LHCN-M2 (cell line): ENCODE results near the gene MLN. TPM values are rescaled to one million over a fixed set of nuclear protein-coding genes. Genes with fewer than 3 reads are reported as not detected.

ENCODE experiments used
- DNase-seq: peaks from one replicate; pipeline ENCODE4 v3.0.0-alpha.2; 2012; ENCODE audit warnings: low read depth
- total RNA-seq: library from RNA; depleted of rRNA; stranded (reverse); fragments of >200 nt; gene quantifications from 2 replicates; pipeline ENCODE4 v1.2.3, GENCODE V29; 2014

The MLN gene
- total RNA-seq, 1 experiment from 2014 or later = not detected

DNA sequence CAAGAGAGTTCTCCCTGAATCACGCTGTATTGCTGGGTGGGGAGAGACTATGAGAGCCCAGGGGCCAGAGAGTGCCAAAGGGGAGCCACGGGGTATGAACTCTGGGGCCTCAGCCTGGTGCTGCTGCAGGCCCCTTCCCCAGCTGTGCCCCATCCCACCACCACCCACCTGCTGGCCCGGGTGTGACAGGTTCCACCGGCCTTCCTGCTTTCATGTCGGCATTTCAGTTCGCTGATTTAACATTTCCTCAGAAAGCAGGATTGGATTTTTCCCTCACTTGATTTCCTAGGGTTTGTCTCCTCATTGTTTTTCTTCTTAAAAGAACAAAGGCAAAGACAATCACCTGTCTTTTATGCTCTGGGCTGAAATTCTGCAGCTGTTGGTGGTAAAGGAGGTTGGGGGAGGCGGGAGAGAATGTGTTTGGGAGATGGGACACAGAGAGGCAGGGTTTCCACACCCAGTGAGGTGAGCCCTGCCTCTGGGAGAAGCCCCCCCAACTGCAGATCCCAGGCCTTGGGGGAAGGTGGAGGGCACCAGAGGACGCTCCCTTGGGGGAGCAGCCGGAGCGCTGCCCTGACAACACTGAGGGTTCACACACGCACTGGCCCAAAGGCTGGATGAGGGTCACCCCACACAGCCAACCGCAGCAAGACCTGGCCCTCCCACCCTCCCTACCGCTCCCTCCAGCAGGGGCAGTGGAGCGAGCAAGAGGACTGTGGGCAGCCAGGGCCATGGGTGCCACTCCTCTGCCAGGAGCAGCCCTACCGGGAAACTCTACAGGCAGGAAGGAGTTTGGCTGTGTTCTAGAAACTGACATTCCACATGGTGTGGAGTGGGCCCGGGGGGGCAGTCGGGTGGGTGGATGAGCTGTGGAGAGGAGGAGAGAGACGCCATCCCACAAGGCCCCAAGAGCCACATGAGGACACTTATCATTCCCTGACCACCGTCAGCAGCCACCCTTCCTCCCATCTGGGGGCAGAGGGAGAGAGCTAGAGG, 10.5 kb upstream of the MLN start:
- DNase-seq = no peak

DNA sequence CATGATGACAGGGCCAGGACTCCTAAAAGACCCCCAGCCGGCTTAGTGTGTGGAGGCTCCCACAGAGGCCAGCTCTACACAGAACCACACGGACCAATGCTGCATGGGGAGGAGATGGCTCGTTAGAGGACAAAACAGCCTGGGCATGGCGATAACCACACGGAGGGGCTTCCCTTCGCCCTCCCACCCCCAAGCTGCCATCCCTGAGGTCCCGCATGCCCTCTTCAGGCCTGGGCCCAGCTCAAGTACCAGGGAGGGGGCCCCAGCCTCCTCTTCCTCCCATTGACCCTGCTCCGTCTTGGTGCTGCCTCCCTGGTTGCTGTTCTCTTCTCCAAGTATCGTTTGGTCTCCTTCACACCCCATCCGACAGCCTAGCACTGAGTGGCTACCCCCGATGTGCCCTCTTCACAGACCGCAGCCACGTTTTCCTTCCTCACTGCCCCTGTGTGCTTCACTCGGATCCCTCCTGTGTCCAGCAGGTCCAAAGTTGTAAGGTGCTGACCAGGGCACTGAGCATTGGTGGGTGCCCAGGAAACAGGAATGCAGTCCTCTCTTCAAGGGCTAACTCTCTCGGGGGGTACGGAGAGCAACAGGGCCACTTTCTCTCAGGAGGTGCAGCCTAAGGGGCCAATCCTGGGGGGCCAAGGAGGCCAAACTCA, 9.6 kb upstream of the MLN start:
- DNase-seq = no peak

DNA sequence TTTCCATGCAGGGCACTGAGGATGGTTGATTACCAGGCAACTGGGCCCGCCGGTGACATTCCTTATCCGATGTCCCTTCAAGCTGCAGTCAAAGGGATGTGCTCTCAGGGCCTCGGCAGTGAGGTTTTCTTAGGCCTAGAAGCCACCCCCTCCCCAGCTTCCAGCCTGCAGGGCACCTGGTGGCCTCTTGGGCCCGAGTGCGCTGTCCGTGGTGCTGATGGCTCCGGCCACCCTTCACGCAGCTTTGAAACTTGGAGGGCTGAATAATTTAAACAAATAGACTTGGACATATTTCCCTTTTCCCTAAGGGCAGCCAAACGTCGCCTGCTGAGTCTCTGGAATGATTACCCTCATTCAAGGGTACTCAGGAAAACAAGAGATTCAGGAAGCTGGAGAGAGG, 8.9 kb upstream of the MLN start:
- peak; percentile 41 for DNase-seq

DNA sequence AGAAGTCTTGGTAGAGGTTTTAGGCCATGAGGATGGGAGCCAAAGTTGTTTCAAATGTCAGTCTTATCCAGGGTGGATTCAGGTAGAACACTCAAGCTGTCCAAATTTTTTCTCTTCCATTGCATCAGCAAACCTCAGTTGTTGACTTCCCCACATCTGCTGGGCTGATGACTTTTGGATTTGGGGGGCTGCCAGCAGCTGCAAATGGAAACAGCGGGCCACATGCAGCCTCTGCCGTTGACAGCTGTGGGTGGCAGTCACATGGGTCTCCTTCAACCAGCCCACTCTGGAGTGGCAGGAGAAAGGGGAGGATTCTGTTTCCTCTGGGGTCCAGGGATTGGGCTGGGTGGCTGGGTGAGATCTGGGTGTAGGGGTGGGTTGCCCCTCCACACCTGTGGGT, 5.8 kb upstream of the MLN start:
- DNase-seq = no peak

DNA sequence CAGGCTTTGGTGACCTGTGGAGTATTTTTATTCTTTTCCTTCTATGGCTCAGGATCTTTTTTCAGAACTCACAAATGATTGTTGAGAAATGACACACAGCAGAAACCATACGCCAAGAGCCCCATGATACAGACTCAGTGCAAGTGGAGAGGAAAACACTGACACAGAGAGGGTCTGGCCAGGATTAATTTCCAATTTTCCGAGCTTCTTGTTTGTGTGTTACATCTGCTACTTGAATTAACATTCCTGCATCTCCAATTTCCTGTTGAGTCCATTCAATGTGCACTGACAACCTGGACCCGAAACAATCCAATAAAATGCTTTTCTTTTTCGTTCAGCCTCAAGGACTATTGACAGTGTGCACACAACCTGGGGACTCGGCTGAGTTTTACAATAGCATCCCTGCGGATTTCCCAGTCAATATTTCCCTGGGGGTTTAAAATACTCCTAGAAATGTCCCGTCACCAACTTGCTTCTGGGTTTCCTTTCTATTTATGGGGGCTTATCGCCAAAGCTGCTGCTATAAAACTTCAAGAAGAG, 4.9 kb upstream of the MLN start:
- DNase-seq = no peak

DNA sequence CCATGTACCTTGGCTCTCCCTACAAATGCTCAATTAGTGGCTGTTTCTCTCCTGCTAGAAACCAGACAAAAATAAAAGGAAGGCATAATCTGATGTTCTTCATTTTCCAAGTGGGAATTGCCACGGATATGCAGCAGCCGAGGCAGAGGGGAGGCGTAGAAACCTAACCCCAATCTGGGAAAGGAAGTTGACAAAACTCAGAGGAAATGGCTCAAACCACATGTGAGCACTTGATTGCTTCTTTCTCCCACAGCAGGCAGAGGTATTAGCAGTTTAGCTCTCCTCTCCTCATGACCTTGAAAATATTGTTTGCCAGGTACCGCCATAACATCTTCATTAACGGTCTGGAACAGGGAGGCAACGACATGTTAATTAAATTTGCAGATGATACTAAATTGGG, 3.8 kb upstream of the MLN start:
- DNase-seq = no peak

DNA sequence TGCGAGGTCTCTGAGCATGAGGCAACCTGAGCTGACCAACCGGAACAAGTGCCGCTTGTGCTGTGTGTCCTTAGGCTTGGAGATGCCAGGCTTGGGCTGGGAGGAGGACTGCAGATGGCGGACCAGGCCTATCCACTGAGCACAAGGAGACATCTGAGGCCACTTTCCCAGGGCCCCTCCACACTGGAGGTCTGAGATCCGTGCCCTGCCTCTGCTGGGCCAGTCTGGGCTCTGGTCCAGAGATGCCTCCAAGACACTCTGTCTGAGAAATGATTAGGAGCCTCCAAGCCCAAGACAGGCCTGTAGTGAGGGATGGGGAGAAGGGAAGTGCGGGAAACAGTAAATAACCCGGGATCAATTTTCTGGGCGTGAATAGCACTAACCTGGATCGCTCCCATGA, 3.0 kb upstream of the MLN start:
- DNase-seq = no peak

DNA sequence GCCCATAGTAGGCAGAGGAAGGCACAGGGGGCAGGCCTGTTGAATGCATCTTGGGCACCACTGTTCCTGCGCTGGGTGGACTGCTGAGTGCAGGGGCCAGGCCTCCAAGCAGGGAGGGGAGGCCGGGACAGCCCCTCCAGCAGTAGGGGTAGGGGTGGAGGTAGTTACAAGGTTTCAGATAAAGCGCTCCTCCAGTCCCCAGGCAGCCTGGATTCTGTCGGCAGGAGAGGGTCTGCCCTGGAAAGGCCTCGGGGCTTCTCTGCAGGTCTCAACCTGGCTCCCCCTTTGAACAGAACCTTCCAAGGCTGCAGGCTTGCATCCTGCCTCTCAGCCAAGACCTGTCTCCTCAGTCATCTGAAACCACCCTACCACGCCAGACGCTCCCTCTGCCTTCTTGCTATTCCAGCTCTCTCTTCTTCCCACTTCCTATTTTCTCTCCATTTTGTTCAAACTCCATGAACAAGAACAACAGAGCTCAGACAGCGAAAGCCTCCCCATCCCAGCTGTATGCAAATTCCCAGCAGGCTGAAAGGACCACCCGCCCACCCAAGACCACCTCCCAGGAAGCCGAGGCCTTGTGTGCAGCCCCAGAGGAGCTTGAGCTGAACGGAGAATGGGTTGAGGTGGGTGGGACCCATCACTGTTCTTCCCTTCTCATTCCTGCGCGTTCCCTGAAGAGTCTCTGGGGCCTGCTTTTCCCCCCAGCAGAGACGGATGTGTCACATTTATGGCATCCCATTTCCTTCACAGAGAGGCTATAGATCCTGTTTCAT, 1.4 kb downstream of the MLN start:
- DNase-seq = no peak

DNA sequence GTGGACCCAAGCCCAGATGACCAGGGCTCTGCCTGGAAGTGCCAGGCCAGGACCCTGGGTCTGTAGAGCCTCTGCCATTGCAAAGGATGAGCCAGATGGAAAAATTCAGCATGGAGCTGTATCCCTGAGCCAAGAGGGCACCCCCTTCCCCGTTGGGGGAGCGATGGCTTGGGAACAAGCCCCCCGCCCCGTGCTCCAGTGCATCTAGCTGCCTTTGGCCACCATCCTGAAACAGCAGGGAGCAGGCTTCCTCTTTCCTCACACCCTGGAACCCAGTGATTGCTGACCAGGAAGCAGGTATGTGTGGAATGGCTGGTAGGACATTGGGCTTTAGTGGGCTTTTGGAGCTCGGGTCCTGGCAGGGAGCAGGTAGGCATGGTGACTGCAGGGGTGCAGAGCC, 2.2 kb downstream of the MLN start:
- DNase-seq = no peak

DNA sequence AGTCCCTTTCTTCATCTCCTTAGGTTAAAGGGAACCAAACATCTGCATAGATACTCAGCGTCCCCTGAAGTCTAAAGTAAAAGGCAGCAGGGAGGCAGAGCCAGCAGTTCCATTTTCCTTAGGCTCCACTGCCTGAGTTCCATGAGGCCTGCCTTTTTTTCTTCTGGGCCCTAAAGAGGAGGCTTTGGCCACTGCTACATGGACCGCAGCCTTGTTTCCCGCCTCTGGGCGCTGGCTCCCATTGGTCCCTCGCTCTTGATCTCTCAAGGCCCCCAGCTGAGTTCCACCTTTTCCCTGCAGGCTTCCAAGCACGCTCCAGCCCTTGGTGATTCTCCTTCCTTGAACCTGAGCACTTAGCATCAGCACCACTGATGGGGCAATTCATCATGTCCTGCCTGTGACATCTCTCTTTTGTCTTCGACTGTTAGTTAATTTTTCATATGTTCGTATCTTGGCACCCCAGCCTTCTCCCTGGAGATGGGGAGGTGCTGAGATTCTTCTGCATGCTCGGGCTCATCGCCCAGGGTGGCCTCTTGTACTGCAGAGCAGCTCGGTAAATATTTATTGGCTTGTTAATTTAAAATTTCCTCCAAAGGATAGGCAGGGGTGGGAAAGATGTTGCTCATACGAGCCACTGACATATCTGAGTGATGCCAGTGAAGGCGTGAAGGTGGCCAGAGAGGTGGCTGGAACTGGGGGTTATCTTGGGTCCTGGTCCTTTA, 3.4 kb downstream of the MLN start:
- DNase-seq = no peak

DNA sequence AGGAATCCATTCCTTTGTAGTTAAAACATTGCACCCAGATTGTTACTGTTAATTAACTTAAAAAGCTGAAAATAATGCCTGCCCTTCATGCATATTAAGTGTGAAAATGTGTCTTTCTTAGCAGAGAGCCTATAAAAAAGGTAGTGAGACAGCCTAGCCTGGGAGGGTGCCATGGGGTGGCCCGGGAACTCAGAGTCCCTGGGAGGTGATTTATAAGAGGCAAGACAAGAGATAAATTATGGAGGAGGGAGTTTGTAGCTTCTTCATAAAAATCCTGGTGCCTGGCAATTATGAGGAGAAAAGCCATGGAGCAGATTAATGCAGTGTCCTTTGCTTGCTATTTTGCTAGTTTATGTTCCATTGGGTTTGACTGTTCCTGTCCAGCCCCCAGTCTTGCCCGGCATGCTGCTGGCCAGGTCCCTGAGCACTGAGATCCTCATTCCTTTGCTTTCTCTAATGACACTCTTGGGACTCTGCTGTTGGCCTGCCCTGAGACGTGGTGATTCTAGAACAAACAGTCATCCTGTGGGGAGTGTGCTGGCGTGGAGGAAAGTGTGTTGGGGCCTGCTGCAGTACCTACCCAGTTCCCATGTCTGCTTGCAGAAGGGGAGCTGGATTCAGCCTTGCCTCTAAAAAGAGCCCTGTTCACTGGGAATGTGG, 4.2 kb downstream of the MLN start:
- peak; percentile 45 for DNase-seq

DNA sequence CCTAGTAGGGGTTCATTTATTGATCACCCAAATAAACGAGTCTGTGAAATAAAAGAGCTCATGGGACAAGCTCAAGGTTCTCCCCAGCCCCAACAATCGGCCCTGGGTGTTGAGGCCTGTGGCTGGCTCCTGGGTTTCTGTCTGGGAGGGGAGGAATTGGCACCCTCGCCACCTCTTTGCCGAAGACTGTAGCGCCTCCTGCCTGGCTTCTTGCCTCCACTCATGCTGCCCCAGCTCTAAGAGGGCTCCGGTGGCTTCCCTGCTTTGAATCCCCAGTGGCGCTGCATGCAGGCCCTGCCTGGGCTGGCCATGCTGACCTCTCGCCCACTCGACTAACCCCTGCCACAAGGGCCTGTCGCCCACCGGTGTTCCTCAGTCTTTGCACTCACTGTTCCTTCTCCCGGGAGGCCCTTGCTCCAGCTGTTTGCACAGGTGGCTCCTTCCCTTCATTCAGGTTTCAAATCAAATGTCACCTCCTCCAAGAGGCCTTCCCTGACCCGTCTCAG, 5.4 kb downstream of the MLN start:
- DNase-seq = no peak

DNA sequence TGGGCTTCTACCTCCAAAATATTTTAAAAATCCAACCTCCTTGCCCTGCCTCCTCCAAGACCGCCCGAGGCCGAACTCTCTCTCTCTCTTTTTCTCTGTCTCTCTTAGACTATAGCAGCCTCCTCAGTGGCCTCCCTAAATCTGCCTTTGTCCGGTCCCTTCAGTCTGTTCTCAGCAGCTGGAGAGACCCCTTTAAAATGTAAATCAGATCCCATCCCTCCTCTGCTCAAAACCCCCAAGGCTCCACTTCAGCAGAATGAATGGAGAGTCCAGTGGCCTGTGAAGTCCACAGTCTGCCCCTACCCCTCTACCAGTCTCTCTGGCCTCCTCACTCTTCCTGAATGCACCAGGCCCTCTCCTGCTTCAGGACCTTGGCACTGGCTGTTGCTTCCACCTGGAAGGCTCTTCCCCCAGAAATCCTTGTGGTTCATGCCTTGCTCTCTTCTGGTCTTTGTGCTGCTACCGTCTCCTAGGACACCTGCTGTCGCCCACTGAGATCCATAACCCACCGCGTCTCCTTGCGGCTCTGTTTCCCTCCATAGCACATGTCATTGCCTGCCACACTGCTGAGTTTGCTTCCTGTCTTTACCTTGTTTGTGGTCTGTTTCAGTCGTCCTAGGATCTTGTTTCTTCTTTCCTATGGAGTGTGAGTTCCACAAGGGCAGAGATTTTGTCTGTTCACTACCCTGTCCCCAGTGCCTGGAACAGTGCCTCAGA, 6.0 kb downstream of the MLN start:
- no peak for DNase-seq

DNA sequence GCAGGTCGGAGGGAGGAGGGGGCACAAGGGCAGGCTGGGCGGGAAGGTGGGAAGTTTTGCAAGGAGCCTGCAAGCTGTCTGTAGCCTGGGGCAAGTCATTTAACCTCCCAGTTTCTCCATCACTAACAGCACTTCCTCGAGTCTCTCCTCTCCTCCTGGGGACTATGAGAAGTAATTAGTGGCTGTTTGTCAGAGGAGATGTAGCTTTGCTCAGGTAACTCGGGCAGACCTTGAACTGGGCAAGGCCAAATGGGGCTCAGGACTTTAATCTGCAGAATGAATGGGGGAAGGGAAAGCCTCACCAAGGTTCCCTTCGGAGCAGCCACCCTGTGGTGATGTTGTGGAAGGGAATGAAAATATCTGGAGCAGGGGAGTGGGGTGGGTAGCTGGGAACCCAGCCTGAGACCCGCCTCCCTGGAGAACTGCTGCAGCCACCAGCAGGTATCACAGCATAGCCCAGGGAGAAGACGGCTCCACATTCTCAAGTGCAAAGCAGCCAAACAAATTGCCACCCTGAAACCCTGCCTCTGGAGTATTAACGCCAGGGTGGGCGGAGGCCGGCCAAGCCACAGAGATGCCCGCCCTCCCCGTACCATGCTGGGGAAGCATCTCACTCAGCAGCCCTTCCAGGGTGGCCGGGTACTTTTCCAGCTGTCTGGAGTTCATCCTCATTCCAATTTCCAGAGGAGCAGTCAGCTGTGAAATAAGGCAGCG, 8.7 kb downstream of the MLN start:
- no peak for DNase-seq

DNA sequence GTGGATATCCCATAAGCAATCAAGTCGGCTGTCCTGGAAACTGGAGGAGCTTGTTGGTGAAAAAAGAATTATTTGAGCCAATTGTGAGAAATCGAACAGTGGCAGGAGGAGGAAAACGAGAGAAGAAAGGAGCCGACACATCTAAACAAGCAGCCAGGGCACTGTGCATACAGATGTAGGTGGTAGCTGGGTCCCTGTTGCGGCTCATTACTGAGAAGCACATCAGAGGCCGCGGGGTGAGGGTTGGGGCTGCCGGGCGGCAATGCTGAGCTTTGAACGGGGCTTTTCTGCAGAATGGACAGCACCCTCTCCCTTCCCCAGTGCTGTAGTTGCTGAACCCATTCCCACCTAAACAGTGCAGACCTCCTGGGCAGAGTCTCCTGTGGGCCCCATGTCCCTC, 10.8 kb downstream of the MLN start:
- no peak for DNase-seq

DNA sequence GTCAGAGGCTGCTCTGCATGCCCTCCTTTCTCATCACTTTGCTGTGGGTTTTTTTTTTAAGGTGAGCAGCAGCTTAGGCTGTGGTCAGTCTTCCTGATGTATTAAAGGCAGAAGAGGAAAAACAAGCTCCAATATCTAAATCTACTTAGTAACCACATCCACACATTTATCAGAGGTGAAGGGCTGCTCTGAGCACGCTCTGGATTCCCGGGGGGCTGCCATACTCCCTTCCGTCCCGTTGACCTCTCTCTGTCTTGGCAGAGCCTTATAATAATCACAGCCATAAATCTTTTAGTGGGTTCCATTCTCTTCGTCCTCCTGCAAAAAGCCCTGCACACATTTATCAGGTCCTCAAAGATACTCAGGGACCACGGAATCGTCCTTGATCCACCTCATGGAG, 12.2 kb downstream of the MLN start:
- DNase-seq = no peak

DNA sequence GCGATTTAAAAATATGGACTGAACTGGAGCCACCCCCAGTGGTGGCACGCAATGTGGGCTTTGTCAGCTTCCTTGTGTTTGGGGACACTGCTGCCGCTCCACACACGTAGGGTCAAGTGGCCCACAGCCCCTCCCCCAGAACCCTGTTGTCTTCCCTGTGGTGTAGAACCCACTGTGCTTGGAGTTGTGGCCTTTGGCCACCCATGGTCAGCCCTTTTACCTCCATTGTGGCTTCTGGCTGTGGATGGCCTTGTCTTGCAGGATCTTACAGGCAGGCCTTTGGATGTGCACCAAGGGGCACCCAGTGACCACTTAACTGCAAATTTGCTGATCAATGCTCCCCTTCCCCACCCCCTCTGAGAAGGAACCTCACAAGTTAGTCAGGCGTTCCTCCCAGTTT, 12.9 kb downstream of the MLN start:
- no peak for DNase-seq

DNA sequence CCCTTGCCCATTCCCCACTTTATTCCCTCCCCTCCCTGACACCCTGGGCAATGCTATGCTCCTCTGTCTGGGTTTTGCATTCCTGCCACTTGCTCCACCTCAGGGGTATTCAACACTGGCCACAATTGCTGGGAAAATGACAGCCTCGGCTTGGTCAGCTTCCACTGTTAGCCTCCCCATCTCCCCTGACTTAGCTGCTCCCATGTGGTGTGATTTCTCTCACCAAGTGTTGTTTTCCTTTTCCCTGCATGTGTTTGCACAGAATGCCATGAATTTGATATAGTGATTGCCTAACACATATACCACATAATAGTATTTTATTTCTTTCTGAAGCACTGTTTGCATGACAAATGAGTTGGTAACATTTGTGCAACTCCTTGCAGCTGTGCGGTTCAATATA, 13.4 kb downstream of the MLN start:
- DNase-seq = peak; percentile 94

DNA sequence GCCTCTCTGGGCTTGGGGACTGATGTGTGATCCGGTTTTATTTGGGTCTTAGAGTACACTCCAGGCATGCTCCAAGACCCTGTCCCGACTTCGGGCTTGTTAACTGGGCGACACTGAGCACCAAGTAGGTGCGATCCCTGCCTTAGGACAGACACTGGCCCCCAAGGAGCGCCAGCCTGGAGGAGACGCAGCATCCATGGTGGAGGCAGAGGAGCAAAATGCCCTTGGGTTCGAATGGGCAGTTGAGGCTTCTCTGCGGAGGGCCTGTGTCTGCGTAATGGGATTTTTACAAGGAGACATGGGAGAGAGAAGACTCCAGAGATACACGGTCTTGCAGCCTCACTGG, 14.3 kb downstream of the MLN start:
- DNase-seq = no peak
